Activated T-cell treated with anti-CD3 and anti-CD28 coated beads for 1 hour (primary cell): ENCODE measurements around the gene ITGA7.

Experiments used
- DNase-seq: peaks from one replicate; pipeline ENCODE4 v3.0.0-alpha.2; 2020; ENCODE audit warnings: low read depth

The ITGA7 gene

GRCh38 chr12:55647027-55647426 is 60.7 kb downstream of the ITGA7 start:
- no peak for DNase-seq

- no peak for DNase-seq
Observed at GRCh38 chr12:55644591-55644990, 63.1 kb downstream of the ITGA7 start.

DNA sequence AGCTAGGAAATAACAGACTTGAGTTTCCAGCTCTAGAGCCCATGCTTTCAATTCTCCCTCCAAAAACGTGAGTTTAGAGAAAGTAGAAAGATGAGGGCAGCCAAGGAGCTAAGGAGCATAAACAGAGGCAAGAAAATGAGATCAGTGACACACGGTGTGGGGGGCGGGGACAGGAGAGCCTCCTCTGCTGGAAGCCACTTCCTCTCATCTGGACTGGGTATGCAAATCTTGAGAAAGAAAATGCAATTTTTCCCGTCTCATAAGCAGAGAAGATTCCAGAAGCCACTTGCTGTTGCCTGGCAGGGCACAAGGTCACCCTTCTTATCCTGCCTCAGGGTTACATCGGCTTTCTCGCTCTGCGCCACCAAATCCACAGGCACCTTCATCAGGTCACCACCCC is 65.0 kb downstream of the ITGA7 start:
- no peak for DNase-seq

GRCh38 chr12:55642267-55642666 is 65.4 kb downstream of the ITGA7 start:
- no peak for DNase-seq

DNA sequence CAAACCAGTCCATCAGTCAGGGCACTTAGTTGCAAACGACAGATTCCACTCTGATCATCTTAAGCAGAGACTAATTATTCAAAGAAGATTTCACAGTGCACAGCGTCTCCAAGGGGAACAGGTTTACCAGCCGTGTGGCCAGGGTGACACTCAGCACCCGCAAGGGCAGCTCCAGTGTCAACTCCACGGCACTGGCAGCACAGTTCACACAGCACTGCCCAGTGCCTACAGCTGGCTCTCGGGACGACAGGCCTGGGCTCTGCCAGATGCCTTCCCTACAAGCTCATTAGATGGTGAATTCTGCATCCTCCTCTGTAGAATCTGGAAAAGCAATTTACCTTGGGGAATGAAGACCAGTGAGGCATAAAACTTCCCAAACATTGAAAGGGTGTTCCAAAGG is 66.1 kb downstream of the ITGA7 start:
- DNase-seq = no peak

DNA sequence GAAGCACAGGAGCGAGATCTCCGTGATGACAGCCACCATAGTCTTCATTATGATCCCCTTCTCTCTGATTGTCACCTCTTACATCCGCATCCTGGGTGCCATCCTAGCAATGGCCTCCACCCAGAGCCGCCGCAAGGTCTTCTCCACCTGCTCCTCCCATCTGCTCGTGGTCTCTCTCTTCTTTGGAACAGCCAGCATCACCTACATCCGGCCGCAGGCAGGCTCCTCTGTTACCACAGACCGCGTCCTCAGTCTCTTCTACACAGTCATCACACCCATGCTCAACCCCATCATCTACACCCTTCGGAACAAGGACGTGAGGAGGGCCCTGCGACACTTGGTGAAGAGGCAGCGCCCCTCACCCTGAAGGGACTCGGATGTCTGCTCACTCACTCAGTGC is 70.2 kb downstream of the ITGA7 start:
- no peak for DNase-seq

DNA sequence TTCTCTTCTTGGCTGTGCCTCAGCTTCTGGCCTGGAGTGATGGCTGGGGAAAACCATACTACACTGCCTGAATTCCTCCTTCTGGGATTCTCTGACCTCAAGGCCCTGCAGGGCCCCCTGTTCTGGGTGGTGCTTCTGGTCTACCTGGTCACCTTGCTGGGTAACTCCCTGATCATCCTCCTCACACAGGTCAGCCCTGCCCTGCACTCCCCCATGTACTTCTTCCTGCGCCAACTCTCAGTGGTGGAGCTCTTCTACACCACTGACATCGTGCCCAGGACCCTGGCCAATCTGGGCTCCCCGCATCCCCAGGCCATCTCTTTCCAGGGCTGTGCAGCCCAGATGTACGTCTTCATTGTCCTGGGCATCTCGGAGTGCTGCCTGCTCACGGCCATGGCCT is 70.9 kb downstream of the ITGA7 start, which contains the start of gene OR10P1:
TSS of gene OR10P1 (plus strand) at position 40 of the 400 bp plus-strand sequence. CDS start at position 40, 0 bp downstream.
- no peak for DNase-seq

GRCh38 chr12:55636116-55636655 is 71.5 kb downstream of the ITGA7 start:
- no peak for DNase-seq
